GM23248 (cell line): ENCODE results near the gene KRI1. TPM values are rescaled to one million over a fixed set of nuclear protein-coding genes. Genes with fewer than 3 reads are reported as not detected.

Experiments used
- DNase-seq: peaks from one replicate; pipeline ENCODE4 v3.0.0-alpha.2; 2015
- H2AFZ ChIP-seq: fragments of 200-600 bp; sonication (generic); 2 replicates; pipeline ENCODE4 v1.6.1; 2016; ENCODE audit warnings: antibody characterized with exemption
- H3F3A ChIP-seq: fragments of 200-600 bp; sonication (generic); 2 replicates; pipeline ENCODE4 v1.6.1; 2016; ENCODE audit warnings: mild to moderate bottlenecking, antibody characterized with exemption, mixed run types; ENCODE audit not compliant: insufficient read depth
- H3K27ac ChIP-seq: fragments of 200-600 bp; sonication (generic); 2 replicates; pipeline ENCODE4 v1.5.1; 2016; ENCODE audit warnings: mild to moderate bottlenecking
- H3K27me3 ChIP-seq: fragments of 200-600 bp; sonication (generic); replicated peaks from 2 replicates; pipeline ENCODE4 v1.6.1; 2016; ENCODE audit warnings: mild to moderate bottlenecking; ENCODE audit not compliant: insufficient read depth
- H3K36me3 ChIP-seq: fragments of 200-600 bp; sonication (generic); 2 replicates; pipeline ENCODE4 v1.6.1; 2016; ENCODE audit warnings: low read depth, mild to moderate bottlenecking
- H3K4me1 ChIP-seq: fragments of 200-600 bp; sonication (generic); 2 replicates; pipeline ENCODE4 v1.6.1; 2016; ENCODE audit warnings: mild to moderate bottlenecking; ENCODE audit not compliant: insufficient read depth
- H3K4me2 ChIP-seq: fragments of 200-600 bp; sonication (generic); one replicate; pipeline ENCODE4 v1.6.1; 2016; ENCODE audit warnings: mild to moderate bottlenecking; ENCODE audit not compliant: unreplicated experiment
- H3K4me3 ChIP-seq: fragments of 200-600 bp; sonication (generic); 2 replicates; pipeline ENCODE4 v1.5.1; 2016; ENCODE audit warnings: mild to moderate bottlenecking
- H3K79me2 ChIP-seq: fragments of 200-600 bp; sonication (generic); 2 replicates; pipeline ENCODE4 v1.6.1; 2016; ENCODE audit warnings: mild to moderate bottlenecking; ENCODE audit not compliant: insufficient read depth
- H3K9ac ChIP-seq: fragments of 200-600 bp; sonication (generic); 2 replicates; pipeline ENCODE4 v1.6.1; 2016; ENCODE audit warnings: mild to moderate bottlenecking
- H3K9me2 ChIP-seq: fragments of 200-600 bp; sonication (generic); 2 replicates; pipeline ENCODE4 v1.6.1; 2016; ENCODE audit warnings: mixed run types, mild to moderate bottlenecking, moderate library complexity; ENCODE audit not compliant: insufficient read depth
- H3K9me3 ChIP-seq: fragments of 200-600 bp; sonication (generic); one replicate; pipeline ENCODE4 v1.6.1; 2017; ENCODE audit warnings: low read depth
- H4K20me1 ChIP-seq: fragments of 200-600 bp; sonication (generic); 2 replicates; pipeline ENCODE4 v1.6.0; 2016; ENCODE audit not compliant: insufficient read depth
- EZH2 ChIP-seq: fragments of 200-600 bp; sonication (generic); IDR thresholded peaks from 2 replicates; pipeline ENCODE4 v1.6.1; 2018; ENCODE audit warnings: antibody characterized with exemption, mild to moderate bottlenecking; ENCODE audit not compliant: insufficient read depth, poor library complexity, severe bottlenecking
- EZH2phosphoT487 ChIP-seq: fragments of 200-600 bp; sonication (generic); IDR thresholded peaks from 2 replicates; pipeline ENCODE4 v1.6.1; 2018; ENCODE audit warnings: antibody characterized with exemption, moderate library complexity, mild to moderate bottlenecking, low read depth; ENCODE audit not compliant: insufficient read depth
- WGBS, 2 experiments: methylation state at CpG; one replicate each; pipeline ENCODE4 v1.1.6; 2015 to 2017; ENCODE audit warnings: low lambda C conversion rate in 2 of 2, low coverage in 1 of 2; ENCODE audit errors: missing lambda C conversion rate in 2 of 2; 5-methylcytosine and 5-hydroxymethylcytosine counted together
- in situ Hi-C: fragments of 300-500 bp; cut with MboI; formaldehyde crosslinking; loops from 2 replicates; pipeline ENCODE4 v1.15.0; 2020
- microRNA counts: library from miRNA; unstranded; fragments of <30 nt; microRNA quantifications from one replicate; lab custom pipeline; 2016
- microRNA-seq: library from miRNA; unstranded; fragments of <30 nt; microRNA quantifications from one replicate; pipeline ENCODE4, GENCODE V29; 2016; ENCODE audit warnings: borderline number of aligned reads
- polyA plus RNA-seq: library from polyadenylated mRNA; unstranded; fragments of >200 nt; fragmentation: Nextera tagmentation; extraction: Ambion mirVana; gene quantifications from 2 replicates; pipeline ENCODE4 v1.2.1, GENCODE V29; 2016
- small RNA-seq: library from RNA; depleted of rRNA; stranded (forward); fragments of <200 nt; gene quantifications from one replicate; pipeline ENCODE3, GENCODE V24; 2014; ENCODE audit warnings: low read depth, low replicate concordance
- total RNA-seq: library from RNA; depleted of rRNA; stranded (reverse); fragments of >200 nt; shearing (Covaris generic); gene quantifications from 2 replicates; pipeline ENCODE4 v1.2.3, GENCODE V29; 2014; rRNA removed

Gene KRI1
- total and polyA plus RNA-seq, 2 experiments from 2014 or later = 11.3 to 15.1 TPM

DNA sequence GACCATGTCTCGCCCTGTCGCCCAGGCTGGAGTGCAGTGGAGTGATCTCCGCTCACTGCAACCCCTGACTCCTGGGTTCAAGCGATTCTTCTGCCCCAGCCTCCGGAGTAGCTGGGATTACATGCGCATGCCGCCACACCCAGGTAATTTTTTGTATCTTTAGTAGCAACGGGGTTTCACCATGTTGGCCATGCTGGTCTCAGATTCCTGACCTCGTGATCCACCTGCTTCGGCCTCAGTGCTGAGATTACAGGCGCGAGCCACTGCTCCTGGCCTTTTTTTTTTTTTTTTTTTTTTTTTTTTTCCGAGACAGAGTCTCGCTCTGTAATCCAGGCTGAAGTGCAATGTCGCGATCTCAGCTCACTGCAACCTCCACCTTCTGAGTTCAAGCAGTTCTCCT is 57.8 kb downstream of the KRI1 start:
- TF ChIP-seq EZH2 = no peak
- no peak for TF ChIP-seq EZH2phosphoT487
- H3K9ac ChIP-seq = no peak overlapping the region
- no peak overlapping the region for H3K4me3 ChIP-seq
- H3K9me2 ChIP-seq = no peaks in the 10 kb centered on the region
- H3K4me1 ChIP-seq = no peaks in the 10 kb centered on the region
- no peaks in the 10 kb centered on the region for H3K9me3 ChIP-seq
- H4K20me1 ChIP-seq = no peaks in the 10 kb centered on the region
- no peaks in the 10 kb centered on the region for H3K79me2 ChIP-seq
- H3K27ac ChIP-seq = no peak overlapping the region
- DNase-seq = no peak
- 0 out of 2 replicates have a peak, but pooled peaks cover 3% of the 10 kb centered on the region for H3F3A ChIP-seq
- WGBS, 2 experiments = 83 to 86% methylated on average over 15 to 16 of the region's 16 CpGs
- no peaks in the 10 kb centered on the region for H3K36me3 ChIP-seq
- no peak overlapping the region for H3K4me2 ChIP-seq
- H3K27me3 ChIP-seq = peaks cover 1% of the 10 kb centered on the region; the same call in 1 of the 2 replicates
- no peak overlapping the region for H2AFZ ChIP-seq
- in situ Hi-C loops = no loop called here

DNA sequence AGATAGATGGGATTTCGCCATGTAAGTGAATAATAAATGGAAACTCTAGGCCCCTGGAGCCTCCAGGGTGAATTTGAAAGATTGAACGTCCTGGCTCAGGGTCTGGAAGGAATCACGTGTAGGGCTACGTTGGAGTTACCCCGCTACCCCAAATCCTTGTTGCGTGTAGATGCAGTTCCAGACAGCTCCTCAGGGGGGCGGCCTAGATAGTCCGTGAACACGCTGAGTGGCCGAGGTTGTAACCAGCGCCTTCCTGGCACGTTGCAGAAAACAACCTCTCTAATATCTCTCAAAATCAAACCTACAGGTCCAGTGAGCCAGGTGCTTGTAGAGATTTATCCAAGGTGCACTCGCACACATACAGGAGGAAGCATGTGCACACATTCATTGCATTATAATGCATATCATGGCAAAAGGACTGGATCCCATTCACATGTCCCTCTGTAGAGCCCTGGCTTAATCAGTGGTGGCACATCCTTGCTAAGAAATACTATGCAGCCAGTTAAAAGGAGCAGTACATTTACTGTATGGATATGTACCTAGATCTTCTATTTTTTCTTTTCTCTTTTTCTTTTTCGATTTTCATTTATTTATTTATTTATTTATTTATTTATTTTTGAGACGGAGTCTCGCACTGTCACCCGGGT is 60.1 kb downstream of the KRI1 start:
- TF ChIP-seq EZH2 (no peak), EZH2phosphoT487 (no peak)
- H3K4me1 ChIP-seq = no peaks in the 10 kb centered on the region
- no peaks in the 10 kb centered on the region for H3F3A ChIP-seq
- H3K27ac ChIP-seq = no peak overlapping the region
- peaks cover 16% of the 10 kb centered on the region for H3K79me2 ChIP-seq
- H3K9me3 ChIP-seq = no peaks in the 10 kb centered on the region
- 30 to 31% methylated on average over 17 of the region's 17 CpGs for WGBS, 2 experiments
- no peak overlapping the region for H3K9ac ChIP-seq
- H3K27me3 ChIP-seq = no peaks in the 10 kb centered on the region
- no peak overlapping the region for H3K4me2 ChIP-seq
- H4K20me1 ChIP-seq = no peaks in the 10 kb centered on the region
- no peaks in the 10 kb centered on the region for H3K9me2 ChIP-seq
- no peak overlapping the region for H2AFZ ChIP-seq
- no peaks in the 10 kb centered on the region for H3K36me3 ChIP-seq
- H3K4me3 ChIP-seq = no peak overlapping the region
- in situ Hi-C loops = no loop called here
- peak; percentile 82 for DNase-seq

MicroRNA genes within 50 kb of the gene (microRNA counts, 767-probe panel; counts per million panel counts)
- microRNA hsa-miR-1238 (lab: Ali Mortazavi, UCI) = 447 counts per million, percentile 86 among the panel's probes with 10 or more counts

Small RNA genes lying within 50 kb of the gene (microRNA-seq; reads per million reads assigned to microRNA genes)
- not detected for gene MIR1238

Small RNA genes lying within 50 kb of the gene (small RNA-seq; reads per million reads assigned to genes)
- not detected for gene MIR1238
- gene RNU7-140P = not detected

Other genes with a start within 250 kb of the KRI1 start
- gene FDX2, start 250.0 kb downstream of the KRI1 start, total RNA-seq = 46.6 and 50.2 TPM in 2 replicates
- 48.9 and 49.2 TPM in 2 replicates for gene FDX2, start 250.0 kb downstream of the KRI1 start, polyA plus RNA-seq
- gene RAVER1, start 232.5 kb downstream of the KRI1 start, total RNA-seq = 23.0 and 27.1 TPM in 2 replicates
- gene RAVER1, start 232.5 kb downstream of the KRI1 start, polyA plus RNA-seq = 28.7 and 29.2 TPM in 2 replicates
- gene ICAM3, start 226.4 kb downstream of the KRI1 start, total RNA-seq = 3.4 and 8.6 TPM in 2 replicates
- 23.1 and 23.4 TPM in 2 replicates for gene ICAM3, start 226.4 kb downstream of the KRI1 start, polyA plus RNA-seq
- gene TYK2, start 185.4 kb downstream of the KRI1 start, total RNA-seq = 64.1 and 85.5 TPM in 2 replicates
- gene TYK2, start 185.4 kb downstream of the KRI1 start, polyA plus RNA-seq = 54.3 and 60.4 TPM in 2 replicates
- gene CDC37, start 162.5 kb downstream of the KRI1 start, total RNA-seq = 268 and 301 TPM in 2 replicates
- gene CDC37, start 162.5 kb downstream of the KRI1 start, polyA plus RNA-seq = 288 and 291 TPM in 2 replicates
- 2.4 and 4.7 TPM in 2 replicates for gene PDE4A, start 145.5 kb downstream of the KRI1 start, total RNA-seq
- gene PDE4A, start 145.5 kb downstream of the KRI1 start, polyA plus RNA-seq = 15.9 and 17.4 TPM in 2 replicates
- gene KEAP1, start 62.7 kb downstream of the KRI1 start, total RNA-seq = 93.2 and 99.5 TPM in 2 replicates
- 74.4 and 81.5 TPM in 2 replicates for gene KEAP1, start 62.7 kb downstream of the KRI1 start, polyA plus RNA-seq
- 1.8 and 3.3 TPM in 2 replicates for gene S1PR5, start 48.6 kb downstream of the KRI1 start, total RNA-seq
- 1.2 and 1.6 TPM in 2 replicates for gene S1PR5, start 48.6 kb downstream of the KRI1 start, polyA plus RNA-seq
- 12.4 and 18.0 TPM in 2 replicates for gene ATG4D, start 22.1 kb downstream of the KRI1 start, total RNA-seq
- 6.2 and 6.3 TPM in 2 replicates for gene ATG4D, start 22.1 kb downstream of the KRI1 start, polyA plus RNA-seq
- gene CDKN2D, start 3.0 kb upstream of the KRI1 start, total RNA-seq = 7.8 and 8.5 TPM in 2 replicates
- 10.7 and 11.7 TPM in 2 replicates for gene CDKN2D, start 3.0 kb upstream of the KRI1 start, polyA plus RNA-seq
- not detected in 2 replicates for gene AP1M2, start 21.3 kb upstream of the KRI1 start, total RNA-seq
- not detected in 2 replicates for gene AP1M2, start 21.3 kb upstream of the KRI1 start, polyA plus RNA-seq
- gene SLC44A2, start 59.5 kb upstream of the KRI1 start, total RNA-seq = 17.4 and 41.1 TPM in 2 replicates
- 44.5 and 48.6 TPM in 2 replicates for gene SLC44A2, start 59.5 kb upstream of the KRI1 start, polyA plus RNA-seq
- 75.5 and 93.2 TPM in 2 replicates for gene ILF3, start 88.3 kb upstream of the KRI1 start, total RNA-seq
- gene ILF3, start 88.3 kb upstream of the KRI1 start, polyA plus RNA-seq = 80.1 and 81.6 TPM in 2 replicates
- gene QTRT1, start 135.4 kb upstream of the KRI1 start, total RNA-seq = 33.2 and 42.2 TPM in 2 replicates
- gene QTRT1, start 135.4 kb upstream of the KRI1 start, polyA plus RNA-seq = 42.7 and 49.0 TPM in 2 replicates
- gene DNM2, start 152.1 kb upstream of the KRI1 start, total RNA-seq = 47.2 and 48.9 TPM in 2 replicates
- 58.7 and 60.5 TPM in 2 replicates for gene DNM2, start 152.1 kb upstream of the KRI1 start, polyA plus RNA-seq